SH-SY5Y (cell line): Measurements from ENCODE around the gene ATP8A1.

ENCODE experiments used
- GATA2 ChIP-seq: IDR thresholded peaks from 2 replicates; pipeline ENCODE4 v1.6.1; 2011; ENCODE audit warnings: mild to moderate bottlenecking, low read depth, low read length
- GATA3 ChIP-seq: IDR thresholded peaks from 2 replicates; pipeline ENCODE4 v1.6.1; 2011; ENCODE audit warnings: low read depth, mild to moderate bottlenecking, low read length, moderate library complexity

DNA sequence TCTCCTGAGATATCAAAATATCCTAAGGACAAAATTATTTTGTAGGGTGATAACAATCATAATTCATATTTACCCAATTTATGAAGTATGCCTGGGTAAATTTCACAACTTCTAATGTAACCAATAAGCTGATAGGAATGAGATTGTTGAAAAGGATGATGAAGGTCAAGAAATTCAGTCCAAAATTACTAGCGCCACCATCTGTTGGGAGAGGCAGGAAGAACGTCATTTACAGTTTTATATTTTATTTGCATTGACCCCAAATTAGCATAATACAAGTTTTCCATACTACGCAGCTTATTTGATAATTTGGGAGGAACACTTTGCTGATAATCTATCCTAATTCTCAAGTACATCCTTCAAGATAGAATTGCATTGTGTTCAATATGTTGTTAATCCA is 78.7 kb downstream of the ATP8A1 start:
- TF ChIP-seq GATA2 (no peak), GATA3 (no peak)
